ENCODE results near the gene SUGCT.
"Not testable (repeated sequence)": the region's sequence is repeated elsewhere in the genome, so short reads cannot be mapped to it uniquely, and the experiment has no call there.

SUGCT gene

GRCh38 chr7:40569326-40569725, 434.5 kb downstream of the SUGCT start:
- DNase-seq: no peak

GRCh38 chr7:40570223-40570622, 435.4 kb downstream of the SUGCT start:
- DNase-seq: peak in 1 of 51 donors; percentile 5

GRCh38 chr7:40571796-40572195, 437.0 kb downstream of the SUGCT start:
- DNase-seq: no peak

GRCh38 chr7:40572810-40573465, 438.1 kb downstream of the SUGCT start:
- DNase-seq: no peak

- DNase-seq: no peak
Measured at GRCh38 chr7:40579401-40579800, 444.6 kb downstream of the SUGCT start.

- DNase-seq: no peak
Measured at GRCh38 chr7:40580776-40581175, 446.0 kb downstream of the SUGCT start.

- DNase-seq: no peak
Measured at GRCh38 chr7:40582539-40582938, 447.7 kb downstream of the SUGCT start.

GRCh38 chr7:40583667-40584444, 449.1 kb downstream of the SUGCT start:
- DNase-seq: no peak

- no peak for DNase-seq
Measured at GRCh38 chr7:40584667-40585433, 450.0 kb downstream of the SUGCT start.

- no peak for DNase-seq
Measured at GRCh38 chr7:40586197-40586596, 451.4 kb downstream of the SUGCT start.

GRCh38 chr7:40587419-40587818, 452.6 kb downstream of the SUGCT start:
- no peak for DNase-seq

GRCh38 chr7:40595129-40595528, 460.3 kb downstream of the SUGCT start:
- DNase-seq: no peak

- DNase-seq: no peak
Measured at GRCh38 chr7:40595832-40596231, 461.0 kb downstream of the SUGCT start.

GRCh38 chr7:40597517-40597916, 462.7 kb downstream of the SUGCT start:
- DNase-seq: no peak

- no peak for DNase-seq
Measured at GRCh38 chr7:40598915-40599314, 464.1 kb downstream of the SUGCT start.

- no peak for DNase-seq
Measured at GRCh38 chr7:40599836-40600235, 465.0 kb downstream of the SUGCT start.

GRCh38 chr7:40602351-40602750, 467.5 kb downstream of the SUGCT start:
- not testable (repeated sequence) for DNase-seq

- DNase-seq: peak in 46 of 51 donors; percentile 2 to 71 (median 28)
Measured at GRCh38 chr7:40604601-40605438, 470.0 kb downstream of the SUGCT start.

- DNase-seq: no peak
Measured at GRCh38 chr7:40608321-40609075, 473.7 kb downstream of the SUGCT start.

- no peak for DNase-seq
Measured at GRCh38 chr7:40610461-40610860, 475.7 kb downstream of the SUGCT start.

Measured in hypothalamus (tissue), 51 donors.